K562 (cell line): ENCODE results near the gene PACRG. TPM values are rescaled to one million over a fixed set of nuclear protein-coding genes. Genes with fewer than 3 reads are reported as not detected.

Experiments used
- ATAC-seq: fragments of 200-7000 bp; cut with Tn5 transposase; 3 replicates; pipeline ENCODE4 v1.9.1; 2020; ENCODE audit warnings: moderate library complexity
- BruUV-seq: library from RNA; stranded (reverse); fragments of 400-500 nt; replicated peaks from 2 replicates; lab custom pipeline; 2021; lab: Mats Ljungman, UMichigan
- CTCF ChIA-PET: fragments of 300-600 bp; formaldehyde crosslinking; extraction: SDS; loops from one replicate; lab custom pipeline; 2021; ENCODE audit warnings: low intra/inter-chr PET ratio; lab: Yijun Ruan, JAX
- POLR2A ChIA-PET: fragments of 300-600, 350-650 bp; sonication (Branson Sonifier 250); formaldehyde crosslinking; extraction: SDS; loops from one replicate; lab custom pipeline; 2021; ENCODE audit warnings: antibody characterized with exemption, inconsistent platforms; lab: Yijun Ruan, JAX
- DNase-seq, 4 experiments: peaks; one replicate each; pipeline versions ENCODE4 v3.0.0 to v3.0.0-alpha.2; 2011 to 2018; ENCODE audit warnings: low spot score in 3 of 4, mixed read lengths in 3 of 4; ENCODE audit errors: extremely low read depth in 1 of 4
- FAIRE-seq: peaks from 2 replicates; lab custom pipeline; 2011; peaks lifted over from hg19 to GRCh38; lab: Jason Lieb, UNC
- H2AFZ ChIP-seq: 2 replicates; pipeline ENCODE4 v1.6.0; 2011; ENCODE audit warnings: low read depth, low read length, control low read depth, inconsistent platforms
- H3K27ac ChIP-seq: fragments of 200-600 bp; 3 replicates; pipeline ENCODE4 v1.8.0; 2011; ENCODE audit warnings: low read depth, mild to moderate bottlenecking, control low read depth, inconsistent platforms, low read length, moderate library complexity, mixed read lengths; ENCODE audit errors: extremely low read depth
- H3K27me3 ChIP-seq, 2 experiments: fragments of 300-600 bp in 1 of 2; 2 replicates in 1 of 2; 3 replicates in 1 of 2; pipeline versions ENCODE4 v1.6.0 to v1.8.0; 2011; ENCODE audit warnings: inconsistent platforms in 2 of 2, low read length in 2 of 2, mild to moderate bottlenecking in 1 of 2, mixed read lengths in 1 of 2, moderate library complexity in 1 of 2; ENCODE audit not compliant: control insufficient read depth in 2 of 2, insufficient read depth in 2 of 2
- H3K36me3 ChIP-seq: fragments of 300-600 bp; 3 replicates; pipeline ENCODE4 v1.8.0; 2011; ENCODE audit warnings: mild to moderate bottlenecking, low read length, inconsistent platforms; ENCODE audit not compliant: control insufficient read depth, insufficient read depth
- H3K4me1 ChIP-seq, 2 experiments: fragments of 200-600 bp in 1 of 2; replicated peaks in 1 of 2; 2 replicates in 1 of 2; 3 replicates in 1 of 2; pipeline versions ENCODE4 v1.5.1 to v1.8.0; 2011; ENCODE audit warnings: inconsistent platforms in 2 of 2, low read length in 2 of 2, mild to moderate bottlenecking in 1 of 2, mixed read lengths in 1 of 2, moderate library complexity in 1 of 2; ENCODE audit not compliant: control insufficient read depth in 2 of 2, insufficient read depth in 2 of 2
- H3K4me2 ChIP-seq: 2 replicates; pipeline ENCODE4 v1.6.1; 2011; ENCODE audit warnings: low read length, control low read depth, inconsistent platforms, mixed read lengths; ENCODE audit not compliant: insufficient read depth
- H3K4me3 ChIP-seq: fragments of 200-600 bp; sonication (generic), shearing (Covaris generic); 2 replicates; pipeline ENCODE4 v1.5.1; 2016; ENCODE audit warnings: control low read depth, inconsistent platforms
- H3K79me2 ChIP-seq: fragments of 200-600 bp; 3 replicates; pipeline ENCODE4 v1.8.0; 2011; ENCODE audit warnings: low read length, inconsistent platforms; ENCODE audit not compliant: control insufficient read depth, insufficient read depth
- H3K9ac ChIP-seq, 2 experiments: 2 replicates each; pipeline versions ENCODE4 v1.6.0 to v1.6.1; 2011; ENCODE audit warnings: low read depth in 2 of 2, low read length in 2 of 2, control low read depth in 1 of 2, inconsistent platforms in 1 of 2, mild to moderate bottlenecking in 1 of 2, mixed read lengths in 1 of 2; ENCODE audit not compliant: insufficient read depth in 1 of 2
- H3K9me1 ChIP-seq: one replicate; pipeline ENCODE4 v1.6.0; 2011; ENCODE audit warnings: inconsistent platforms, mild to moderate bottlenecking, low read length, moderate library complexity; ENCODE audit not compliant: control insufficient read depth, insufficient read depth
- H3K9me3 ChIP-seq: replicated peaks from 2 replicates; pipeline ENCODE4 v1.5.1; 2011; ENCODE audit warnings: low read depth, low read length, inconsistent platforms; ENCODE audit not compliant: control insufficient read depth, insufficient read depth
- H4K20me1 ChIP-seq: replicated peaks from 2 replicates; pipeline ENCODE4 v1.6.1; 2011; ENCODE audit warnings: low read length, inconsistent platforms, mixed read lengths; ENCODE audit not compliant: control insufficient read depth, insufficient read depth
- ATF1 ChIP-seq, 2 experiments: fragments of 450-650 bp in 1 of 2; IDR thresholded peaks; 2 replicates each; pipeline ENCODE4 v1.6.1; 2016; ENCODE audit warnings: missing compliant biosample characterization in 1 of 2, missing genetic modification characterization in 1 of 2
- CAMTA2 ChIP-seq: fragments of 250-450 bp; sonication (Bioruptor Pico); conservative IDR thresholded peaks from 2 replicates; pipeline ENCODE4 v1.5.1; 2022
- CBX3 ChIP-seq, 2 experiments: IDR thresholded peaks; 1 replicate in 1 of 2; 2 replicates in 1 of 2; pipeline ENCODE4 v1.6.1; 2012; ENCODE audit warnings: inconsistent platforms in 2 of 2, low read length in 2 of 2, borderline replicate concordance in 1 of 2, control low read depth in 1 of 2
- CBX5 ChIP-seq: IDR thresholded peaks from 2 replicates; pipeline ENCODE4 v1.6.1; 2014; ENCODE audit warnings: low read depth, borderline replicate concordance
- EP400 ChIP-seq: fragments of 450-650 bp; IDR thresholded peaks from 2 replicates; pipeline ENCODE4 v1.6.1; 2017; ENCODE audit warnings: antibody characterized with exemption, mild to moderate bottlenecking, moderate library complexity
- FOS ChIP-seq: IDR thresholded peaks from 3 replicates; pipeline ENCODE4 v1.6.1; 2011; ENCODE audit not compliant: insufficient read length; ENCODE audit errors: extremely low read depth
- KDM1A ChIP-seq, 2 experiments: fragments of 450-650 bp; IDR thresholded peaks; 2 replicates each; pipeline ENCODE4 v1.6.1; 2016; ENCODE audit warnings: mild to moderate bottlenecking in 2 of 2
- NFXL1 ChIP-seq: fragments of 450-650 bp; formaldehyde crosslinking; IDR thresholded peaks from 2 replicates; pipeline ENCODE4 v1.4.0; 2021; ENCODE audit warnings: mild to moderate bottlenecking
- SMARCA5 ChIP-seq: fragments of 450-650 bp; IDR thresholded peaks from 2 replicates; pipeline ENCODE4 v1.6.1; 2016
- ZC3H8 ChIP-seq: fragments of 450-650 bp; IDR thresholded peaks from 2 replicates; pipeline ENCODE4 v1.6.1; 2017
- ZNF143 ChIP-seq: sonication (generic); formaldehyde crosslinking; IDR thresholded peaks from 2 replicates; pipeline ENCODE4 v1.9.0; 2022; ENCODE audit warnings: mild to moderate bottlenecking, missing genetic modification reagents
- ZNF347 ChIP-seq: fragments of 450-650 bp; formaldehyde crosslinking; IDR thresholded peaks from 2 replicates; pipeline ENCODE4 v1.4.0; 2020; ENCODE audit warnings: low read depth, mild to moderate bottlenecking, moderate library complexity
- WGBS: fragments of 100-300 bp; shearing (Covaris generic); methylation state at CpG from one replicate; pipeline ENCODE4 v1.1.6; 2016; ENCODE audit warnings: low coverage, mixed read lengths; ENCODE audit not compliant: insufficient coverage; ENCODE audit errors: missing lambda C conversion rate; 5-methylcytosine and 5-hydroxymethylcytosine counted together
- in situ Hi-C: fragments of 300-500 bp; cut with MboI; formaldehyde crosslinking; loops from 4 replicates; pipeline ENCODE4 v1.15.0; 2018; ENCODE audit warnings: inconsistent platforms, mixed read lengths
- intact Hi-C: fragments of 100-400 bp; cut with micrococcal nuclease; formaldehyde crosslinking; loops from 2 replicates; pipeline ENCODE4 v1.14.2; 2022
- polyA plus RNA-seq, 8 experiments: library from polyadenylated mRNA; depleted of rRNA in 4 of 8; stranded (reverse) in 5 of 8; unstranded in 3 of 8; fragments of >200 nt; fragmentation: Nextera tagmentation in 2 of 8; fragmentation: Illumina TruSeq in 1 of 8; extraction: Ambion mirVana in 2 of 8; extraction: Trizol in 1 of 8; gene quantifications; 2 replicates each; pipeline versions ENCODE4 v1.2.1 to v1.2.3, GENCODE V29; 2011 to 2014; ENCODE audit warnings: inconsistent platforms in 1 of 8, missing spikeins in 1 of 8
- total RNA-seq, 7 experiments: library from RNA; depleted of rRNA in 6 of 7; stranded (reverse); fragments of >200 nt in 6 of 7; fragmentation: Illumina TruSeq in 2 of 7; extraction: Trizol in 2 of 7; gene quantifications; 2 replicates each; pipeline versions ENCODE4 v1.2.1 to v1.2.3, GENCODE V29; 2011 to 2021; ENCODE audit warnings: low replicate concordance in 1 of 7
- TF ChIP-seq, protein P1 (sequence below), 2 experiments: fragments of 450-650 bp in 1 of 2; sonication (generic) in 1 of 2; formaldehyde crosslinking in 1 of 2; IDR thresholded peaks in 1 of 2; conservative IDR thresholded peaks in 1 of 2; 2 replicates each; pipeline versions ENCODE4 v1.6.1 to v1.8.1; 2016 to 2023; ENCODE audit warnings: mild to moderate bottlenecking in 2 of 2, moderate library complexity in 2 of 2, inconsistent platforms in 1 of 2, missing genetic modification reagents in 1 of 2
- TF ChIP-seq, protein P2 (sequence below), 3 experiments: IDR thresholded peaks in 2 of 3; conservative IDR thresholded peaks in 1 of 3; 2 replicates each; pipeline ENCODE4 v1.5.1; 2011 to 2012; ENCODE audit warnings: low read length in 3 of 3, mild to moderate bottlenecking in 3 of 3, control low read depth in 2 of 3, improper control_type of control experiment in 1 of 3, inconsistent platforms in 1 of 3, low read depth in 1 of 3, mixed read lengths in 1 of 3, moderate library complexity in 1 of 3; ENCODE audit not compliant: insufficient read depth in 2 of 3
- TF ChIP-seq, protein P3 (sequence below), 2 experiments: IDR thresholded peaks; 2 replicates each; pipeline ENCODE4 v1.6.1; 2011; ENCODE audit warnings: borderline replicate concordance in 1 of 2, control low read depth in 1 of 2, low read depth in 1 of 2, low read length in 1 of 2, mild to moderate bottlenecking in 1 of 2, mixed read lengths in 1 of 2, moderate library complexity in 1 of 2; ENCODE audit not compliant: insufficient read depth in 1 of 2, insufficient read length in 1 of 2, poor library complexity in 1 of 2, severe bottlenecking in 1 of 2; ENCODE audit errors: extremely low read depth in 1 of 2

PACRG gene
- total and polyA plus RNA-seq, 9 of the 15 experiments (the other 6 are each of a cell fraction or from before 2014, with no cell fraction given) = 0.04 TPM; not detected in 8

DNA sequence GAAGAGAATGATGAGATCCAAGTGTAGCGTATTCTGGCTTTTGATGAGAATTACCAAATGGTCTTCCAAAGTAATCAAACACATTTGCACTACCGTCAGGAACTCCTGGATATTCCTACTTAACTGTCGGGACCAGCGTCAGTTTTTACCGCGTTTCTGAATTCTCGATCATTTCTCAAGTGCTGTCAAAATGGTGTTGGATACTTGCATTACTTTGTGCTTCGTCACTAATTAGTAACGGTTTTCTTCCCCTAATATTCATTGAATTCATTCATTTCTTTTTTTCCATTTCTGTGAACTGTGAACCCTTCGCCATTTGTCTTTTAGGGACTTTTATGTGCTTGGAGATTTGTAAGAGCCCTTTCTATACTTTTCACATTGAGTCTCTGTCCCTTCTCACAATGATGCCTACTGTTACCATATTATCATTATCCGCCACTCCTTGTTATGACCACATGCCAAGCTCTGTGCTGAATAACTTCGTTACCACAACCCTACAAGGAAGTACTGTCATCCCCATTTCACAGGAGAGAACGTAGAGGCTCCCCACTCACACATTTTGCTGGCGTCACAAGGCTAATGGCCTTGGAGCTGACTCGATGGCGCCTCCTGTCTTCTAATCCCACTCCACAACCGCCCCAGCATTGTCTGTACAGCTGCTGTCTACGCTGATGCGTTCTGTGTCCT is 612.6 kb downstream of the PACRG start:
- Histone ChIP-seq H3K79me2 (no peaks in the 10 kb centered on the region), H3K9ac (no peak overlapping the region), H3K36me3 (no peaks in the 10 kb centered on the region), H3K4me2 (no peak overlapping the region), H2AFZ (no peak overlapping the region), H3K27ac (no peak overlapping the region), H3K4me3 (no peak overlapping the region), H4K20me1 (no peaks in the 10 kb centered on the region), H3K27me3 (peaks cover 9 to 66% of the 10 kb centered on the region in 2 experiments; a peak in 4 of 5 replicates), H3K9me1 (no peaks in the 10 kb centered on the region), H3K4me1 (peaks cover 0 to 8% of the 10 kb centered on the region in 2 experiments; a peak in 2 of 5 replicates), H3K9me3 (no peaks in the 10 kb centered on the region)
- peak; percentile 55 for ATAC-seq
- WGBS = 20% methylated on average over 19 of the region's 19 CpGs
- DNase-seq = peak; percentile 33 to 52 (median 46)
- POLR2A ChIA-PET = interaction anchor here (0.6 to 1.1 kb wide), 2 partner anchors 14 to 117 kb away, joined by 3 read pairs; no protein-coding TSS in a partner anchor
- in situ Hi-C loops = no loop called here
- intact Hi-C loops = no loop called here
- BruUV-seq = no TSS peak
- no peak for FAIRE-seq
- CTCF ChIA-PET = no interaction called here
- 0 out of 3 replicates have a peak, but pooled peaks of 1 of the 2 experiments have one; percentile 31 for TF ChIP-seq CBX3 (IDR thresholded peaks at IDR 0.05; ENCODE audit: borderline replicate concordance in 1 of 2, low read length in 2 of 2)
- TF ChIP-seq EP400 = no peak
- TF ChIP-seq, protein P1, sequence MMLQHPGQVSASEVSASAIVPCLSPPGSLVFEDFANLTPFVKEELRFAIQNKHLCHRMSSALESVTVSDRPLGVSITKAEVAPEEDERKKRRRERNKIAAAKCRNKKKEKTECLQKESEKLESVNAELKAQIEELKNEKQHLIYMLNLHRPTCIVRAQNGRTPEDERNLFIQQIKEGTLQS (IDR thresholded peaks at IDR 0.05) = no peak
- TF ChIP-seq, protein P1 (CRISPR knock-in tag; conservative IDR thresholded peaks at IDR 0.05) = no peak
- peak in 1 of 2 experiments; percentile 47; a peak in 1 of 4 replicates for TF ChIP-seq KDM1A (IDR thresholded peaks at IDR 0.05)
- TF ChIP-seq ZC3H8 = no peak
- no peak for TF ChIP-seq ZNF347 (CRISPR knock-in tag)
- TF ChIP-seq CBX5 = no peak
- TF ChIP-seq ZNF143 = no peak
- TF ChIP-seq SMARCA5 = peak; percentile 43; the same call in 1 of the 2 replicates
- TF ChIP-seq, protein P2, sequence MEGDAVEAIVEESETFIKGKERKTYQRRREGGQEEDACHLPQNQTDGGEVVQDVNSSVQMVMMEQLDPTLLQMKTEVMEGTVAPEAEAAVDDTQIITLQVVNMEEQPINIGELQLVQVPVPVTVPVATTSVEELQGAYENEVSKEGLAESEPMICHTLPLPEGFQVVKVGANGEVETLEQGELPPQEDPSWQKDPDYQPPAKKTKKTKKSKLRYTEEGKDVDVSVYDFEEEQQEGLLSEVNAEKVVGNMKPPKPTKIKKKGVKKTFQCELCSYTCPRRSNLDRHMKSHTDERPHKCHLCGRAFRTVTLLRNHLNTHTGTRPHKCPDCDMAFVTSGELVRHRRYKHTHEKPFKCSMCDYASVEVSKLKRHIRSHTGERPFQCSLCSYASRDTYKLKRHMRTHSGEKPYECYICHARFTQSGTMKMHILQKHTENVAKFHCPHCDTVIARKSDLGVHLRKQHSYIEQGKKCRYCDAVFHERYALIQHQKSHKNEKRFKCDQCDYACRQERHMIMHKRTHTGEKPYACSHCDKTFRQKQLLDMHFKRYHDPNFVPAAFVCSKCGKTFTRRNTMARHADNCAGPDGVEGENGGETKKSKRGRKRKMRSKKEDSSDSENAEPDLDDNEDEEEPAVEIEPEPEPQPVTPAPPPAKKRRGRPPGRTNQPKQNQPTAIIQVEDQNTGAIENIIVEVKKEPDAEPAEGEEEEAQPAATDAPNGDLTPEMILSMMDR (IDR thresholded peaks at IDR 0.05 in 2 of 3, conservative IDR thresholded peaks at IDR 0.05 in 1 of 3; ENCODE audit: insufficient read depth in 2 of 3, low read depth in 1 of 3, low read length in 3 of 3) = peak; percentile 34 to 53 (median 35); a peak in 4 of 6 replicates
- no peak for TF ChIP-seq NFXL1 (CRISPR knock-in tag)
- no peak for TF ChIP-seq CAMTA2
- TF ChIP-seq, protein P3, sequence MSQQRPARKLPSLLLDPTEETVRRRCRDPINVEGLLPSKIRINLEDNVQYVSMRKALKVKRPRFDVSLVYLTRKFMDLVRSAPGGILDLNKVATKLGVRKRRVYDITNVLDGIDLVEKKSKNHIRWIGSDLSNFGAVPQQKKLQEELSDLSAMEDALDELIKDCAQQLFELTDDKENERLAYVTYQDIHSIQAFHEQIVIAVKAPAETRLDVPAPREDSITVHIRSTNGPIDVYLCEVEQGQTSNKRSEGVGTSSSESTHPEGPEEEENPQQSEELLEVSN (IDR thresholded peaks at IDR 0.05; ENCODE audit: borderline replicate concordance in 1 of 2, extremely low read depth in 1 of 2, insufficient read depth in 1 of 2, insufficient read length in 1 of 2, low read depth in 1 of 2, low read length in 1 of 2, poor library complexity in 1 of 2, severe bottlenecking in 1 of 2) = no peak
- no peak for TF ChIP-seq ATF1 (CRISPR knock-in tag; IDR thresholded peaks at IDR 0.05)
- TF ChIP-seq ATF1 (tag; IDR thresholded peaks at IDR 0.05) = peak; percentile 61; the same call in 1 of the 2 replicates
- TF ChIP-seq FOS = no peak
